ENCODE results near the gene TMSB10.
"Not testable (repeated sequence)": the region's sequence is repeated elsewhere in the genome, so short reads cannot be mapped to it uniquely, and the experiment has no call there.

DNA sequence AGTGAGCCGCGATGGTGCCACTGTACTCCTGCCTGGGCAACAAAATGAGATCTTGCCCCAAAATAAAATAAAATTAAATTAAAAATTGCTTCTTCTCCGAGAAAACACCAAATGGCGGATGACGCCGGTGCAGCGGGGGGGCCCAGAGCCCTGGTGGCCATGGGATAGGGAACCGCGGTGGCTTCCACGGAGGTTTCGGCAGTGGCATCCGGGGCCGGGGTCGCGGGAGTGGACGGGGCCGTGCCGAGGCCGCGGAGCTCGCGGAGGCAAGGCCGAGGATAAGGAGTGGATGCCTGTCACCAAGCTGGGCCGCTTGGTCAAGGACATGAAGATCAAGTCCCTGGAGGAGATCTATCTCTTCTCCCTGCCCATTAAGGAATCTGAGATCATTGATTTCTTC is 10.2 kb downstream of the TMSB10 start:
- TF ChIP-seq, protein P1, sequence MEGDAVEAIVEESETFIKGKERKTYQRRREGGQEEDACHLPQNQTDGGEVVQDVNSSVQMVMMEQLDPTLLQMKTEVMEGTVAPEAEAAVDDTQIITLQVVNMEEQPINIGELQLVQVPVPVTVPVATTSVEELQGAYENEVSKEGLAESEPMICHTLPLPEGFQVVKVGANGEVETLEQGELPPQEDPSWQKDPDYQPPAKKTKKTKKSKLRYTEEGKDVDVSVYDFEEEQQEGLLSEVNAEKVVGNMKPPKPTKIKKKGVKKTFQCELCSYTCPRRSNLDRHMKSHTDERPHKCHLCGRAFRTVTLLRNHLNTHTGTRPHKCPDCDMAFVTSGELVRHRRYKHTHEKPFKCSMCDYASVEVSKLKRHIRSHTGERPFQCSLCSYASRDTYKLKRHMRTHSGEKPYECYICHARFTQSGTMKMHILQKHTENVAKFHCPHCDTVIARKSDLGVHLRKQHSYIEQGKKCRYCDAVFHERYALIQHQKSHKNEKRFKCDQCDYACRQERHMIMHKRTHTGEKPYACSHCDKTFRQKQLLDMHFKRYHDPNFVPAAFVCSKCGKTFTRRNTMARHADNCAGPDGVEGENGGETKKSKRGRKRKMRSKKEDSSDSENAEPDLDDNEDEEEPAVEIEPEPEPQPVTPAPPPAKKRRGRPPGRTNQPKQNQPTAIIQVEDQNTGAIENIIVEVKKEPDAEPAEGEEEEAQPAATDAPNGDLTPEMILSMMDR (optimal IDR thresholded peaks at IDR 0.05 in 1 of 3, IDR thresholded peaks at IDR 0.05 in 1 of 3, conservative IDR thresholded peaks at IDR 0.05 in 1 of 3; ENCODE audit: extremely low read depth in 1 of 3, insufficient read depth in 2 of 3, low read length in 3 of 3): not testable (repeated sequence)
- not testable (repeated sequence) for TF ChIP-seq EZH2 (IDR thresholded peaks at IDR 0.05; ENCODE audit: low read length)

All from keratinocyte (primary cell).